Middle frontal gyrus (tissue), 1 donor: ENCODE measurements around the gene PGS1.

Source experiments
- DNase-seq: peaks from one replicate; pipeline ENCODE4 v3.0.0-alpha.2; 2015; ENCODE audit warnings: low spot score; ENCODE audit errors: extremely low spot score

Gene PGS1

DNA sequence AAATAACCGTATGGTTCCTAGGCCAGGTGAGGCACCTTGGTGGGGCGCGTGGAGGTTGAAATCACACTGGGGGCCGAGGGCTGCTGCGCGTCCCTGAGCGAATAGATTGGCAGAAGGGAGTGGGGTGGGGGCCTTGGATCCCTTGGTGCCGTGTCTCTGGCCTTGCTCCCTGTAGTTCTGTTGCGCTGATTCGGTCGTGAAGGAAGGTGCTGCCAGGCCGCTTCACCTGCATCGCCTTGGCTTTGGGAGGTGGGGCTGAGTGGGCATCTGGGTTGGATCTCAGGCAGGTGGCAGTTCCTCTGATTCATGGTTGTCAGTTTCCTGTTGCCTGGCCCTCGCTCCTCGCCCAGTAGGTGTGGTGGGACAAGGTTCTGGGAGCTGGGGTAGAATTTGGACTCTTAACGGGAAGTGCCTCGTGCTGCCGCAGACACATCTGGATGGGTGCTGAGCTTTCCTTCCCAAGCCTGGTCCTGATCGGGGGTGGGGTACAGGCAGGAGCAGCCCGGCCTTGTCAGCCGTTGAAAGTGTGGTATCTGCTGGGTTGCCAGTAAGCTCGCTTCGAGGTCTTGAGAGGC, 30.1 kb downstream of the PGS1 start:
- DNase-seq: no peak

- DNase-seq: no peak
Measured at GRCh38 chr17:78409191-78409928, 30.9 kb downstream of the PGS1 start.

DNA sequence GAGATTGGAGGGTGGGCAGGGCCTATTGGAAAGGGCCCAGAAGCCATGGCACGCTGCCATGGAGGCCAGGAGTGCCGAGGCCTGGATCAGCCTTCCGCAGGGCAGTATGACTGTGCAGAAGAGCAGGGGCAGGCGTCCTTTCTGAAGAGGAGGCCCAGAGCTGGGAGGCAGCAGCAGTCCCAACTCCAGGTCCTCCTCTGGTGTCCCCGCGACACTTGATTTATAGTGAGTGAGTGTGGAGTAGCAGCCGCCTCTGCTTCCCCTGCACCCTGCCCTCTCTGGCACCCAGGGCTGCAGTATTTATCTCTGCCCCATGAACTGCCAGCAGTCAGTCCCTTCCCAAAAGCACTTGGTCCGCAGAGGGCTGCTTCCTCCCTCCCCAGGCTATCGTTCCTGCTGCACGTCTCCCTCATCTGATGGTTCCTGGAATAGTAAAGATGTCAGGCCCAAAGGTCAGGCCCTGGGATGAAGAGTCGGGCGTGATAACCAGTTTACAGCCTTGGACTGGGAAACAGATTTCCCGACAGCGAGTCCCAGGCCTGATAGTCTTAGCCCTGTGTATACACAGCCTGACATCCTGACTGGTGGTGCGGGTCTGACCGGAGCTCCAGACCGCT, 32.9 kb downstream of the PGS1 start:
- no peak for DNase-seq

GRCh38 chr17:78412403-78412802, 34.0 kb downstream of the PGS1 start:
- no peak for DNase-seq

DNA sequence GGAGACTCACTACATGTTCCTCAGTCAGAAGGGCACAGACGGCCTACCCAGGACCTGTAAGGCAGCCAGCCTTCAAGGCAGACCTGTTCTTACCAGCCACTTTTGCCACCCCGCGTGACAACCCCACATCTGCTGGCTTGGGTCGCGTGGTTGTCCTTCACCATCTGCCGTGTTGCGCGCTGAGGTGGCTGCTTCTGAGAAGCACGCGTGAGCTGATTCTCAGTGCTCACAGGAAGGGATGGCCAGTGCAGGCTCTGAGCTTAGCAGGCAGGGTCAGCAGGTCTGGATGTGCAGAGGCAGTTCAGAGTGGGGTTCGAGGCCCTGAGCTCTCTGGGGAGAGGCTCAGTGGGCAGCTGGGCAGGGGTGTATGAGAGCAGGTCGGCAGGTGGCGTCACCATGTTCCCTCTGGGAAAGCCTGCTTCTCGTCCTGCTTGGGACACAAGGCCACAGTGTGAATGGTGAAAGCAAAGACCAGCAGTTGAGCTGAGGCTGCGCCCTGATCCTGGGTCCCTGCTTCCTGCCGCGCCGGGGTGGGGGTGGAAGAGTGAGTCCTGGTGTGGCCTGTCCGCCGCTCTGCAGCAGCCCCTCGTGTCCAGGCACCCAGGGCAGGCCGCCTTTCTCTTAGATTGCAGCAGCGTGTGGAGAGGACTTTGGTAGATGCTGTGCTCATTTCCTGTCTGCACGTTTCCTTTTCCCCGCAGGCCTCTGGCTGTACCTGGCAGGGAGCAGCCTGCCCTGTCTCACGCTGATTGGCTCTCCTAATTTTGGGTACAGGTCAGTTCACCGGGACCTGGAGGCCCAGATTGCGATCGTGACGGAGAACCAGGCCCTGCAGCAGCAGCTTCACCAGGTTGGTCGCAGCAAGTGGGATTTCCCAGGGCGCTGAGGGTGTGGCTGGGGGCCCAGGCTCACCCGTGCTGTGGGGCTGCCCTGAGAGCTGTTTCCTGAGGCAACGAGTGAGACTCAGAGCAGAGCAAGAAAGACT, 36.0 kb downstream of the PGS1 start:
- no peak for DNase-seq

DNA sequence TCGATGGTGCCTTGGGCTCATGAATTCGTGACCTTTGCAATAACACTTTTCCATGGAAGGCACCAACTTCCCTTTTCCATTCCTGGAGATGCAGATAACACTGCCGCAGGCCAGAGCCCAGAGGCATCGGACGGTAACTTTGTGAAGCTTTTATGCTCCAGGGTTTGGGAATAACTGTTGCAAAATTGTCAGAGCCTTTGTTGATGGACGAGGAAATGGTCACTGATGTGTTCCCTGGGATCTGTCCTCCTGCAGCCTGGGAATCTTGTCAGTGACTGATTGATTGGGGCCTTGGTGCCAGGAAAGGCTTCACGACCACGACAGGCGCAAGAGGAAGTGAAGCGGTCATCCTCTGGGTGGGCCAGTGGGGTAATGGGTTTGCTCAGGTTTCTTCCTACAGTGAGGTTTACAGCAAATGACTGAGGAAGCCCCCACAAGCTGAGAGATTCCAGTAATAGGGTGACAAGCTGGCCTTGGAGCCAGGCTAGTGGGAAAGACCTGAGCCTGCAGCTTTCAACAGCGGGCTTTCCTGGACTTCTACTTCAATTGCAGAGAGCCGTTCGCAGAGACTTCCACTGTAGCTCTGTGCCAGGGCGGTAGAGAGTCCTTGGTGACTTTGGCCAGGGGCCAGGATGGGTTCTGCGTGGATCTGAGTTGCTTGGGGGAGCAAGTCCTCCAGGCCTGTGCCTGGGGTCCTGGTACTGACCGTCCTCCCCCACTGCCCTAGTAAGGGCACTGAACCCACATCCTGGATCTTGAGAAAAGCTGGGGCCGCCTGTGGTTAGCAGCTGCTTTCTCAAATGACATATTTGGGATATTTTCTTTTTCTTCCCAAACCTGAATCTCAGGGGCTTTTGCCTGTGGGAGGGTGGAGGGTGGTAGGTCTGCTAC, 37.6 kb downstream of the PGS1 start:
- DNase-seq: no peak

GRCh38 chr17:78416791-78417530, 38.5 kb downstream of the PGS1 start:
- no peak for DNase-seq

GRCh38 chr17:78417531-78417909, 39.1 kb downstream of the PGS1 start:
- DNase-seq: no peak

- no peak for DNase-seq
Measured at GRCh38 chr17:78418326-78419026, 40.0 kb downstream of the PGS1 start.

GRCh38 chr17:78419970-78420815, 41.7 kb downstream of the PGS1 start:
- DNase-seq: no peak

GRCh38 chr17:78421084-78421533, 42.7 kb downstream of the PGS1 start:
- no peak for DNase-seq

DNA sequence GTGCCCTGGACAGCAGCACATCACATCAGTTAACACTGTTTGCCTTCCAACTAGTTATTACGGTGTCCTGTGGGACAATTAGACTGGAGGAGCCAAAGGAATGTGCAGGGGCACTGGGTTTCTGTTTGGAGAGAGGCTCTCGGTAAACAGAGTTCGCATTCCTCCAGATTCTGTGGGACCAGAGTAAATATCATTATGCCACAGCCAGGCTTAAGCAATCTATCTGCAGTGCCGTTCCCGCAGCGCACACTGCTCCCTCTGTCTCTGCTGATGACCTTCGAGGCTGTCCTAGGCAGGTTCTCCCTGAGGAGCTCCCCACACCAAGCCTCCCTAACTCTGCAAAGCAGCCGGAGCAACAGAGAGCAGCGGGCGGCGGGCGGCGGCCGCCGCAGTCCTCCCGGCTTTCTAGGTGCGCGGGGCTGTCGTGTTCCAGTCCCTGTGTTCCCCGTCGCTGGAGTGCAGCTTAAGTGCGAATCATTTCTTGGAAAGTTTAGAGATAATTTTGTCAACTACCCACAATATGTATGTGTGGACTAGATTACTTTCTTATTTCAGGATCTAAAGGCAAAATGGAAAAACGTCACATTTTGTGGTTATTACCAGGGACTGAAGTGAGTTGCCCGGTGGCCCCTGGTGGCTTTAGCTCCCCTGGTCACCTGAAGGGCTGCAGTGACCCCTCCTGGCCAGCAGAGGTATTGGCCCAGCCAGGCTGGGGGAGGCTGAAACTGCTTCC, 43.3 kb downstream of the PGS1 start:
- peak; percentile 20 for DNase-seq

- no peak for DNase-seq
Measured at GRCh38 chr17:78422267-78422605, 43.8 kb downstream of the PGS1 start.

- DNase-seq: no peak
Measured at GRCh38 chr17:78422872-78423588, 44.6 kb downstream of the PGS1 start.

DNA sequence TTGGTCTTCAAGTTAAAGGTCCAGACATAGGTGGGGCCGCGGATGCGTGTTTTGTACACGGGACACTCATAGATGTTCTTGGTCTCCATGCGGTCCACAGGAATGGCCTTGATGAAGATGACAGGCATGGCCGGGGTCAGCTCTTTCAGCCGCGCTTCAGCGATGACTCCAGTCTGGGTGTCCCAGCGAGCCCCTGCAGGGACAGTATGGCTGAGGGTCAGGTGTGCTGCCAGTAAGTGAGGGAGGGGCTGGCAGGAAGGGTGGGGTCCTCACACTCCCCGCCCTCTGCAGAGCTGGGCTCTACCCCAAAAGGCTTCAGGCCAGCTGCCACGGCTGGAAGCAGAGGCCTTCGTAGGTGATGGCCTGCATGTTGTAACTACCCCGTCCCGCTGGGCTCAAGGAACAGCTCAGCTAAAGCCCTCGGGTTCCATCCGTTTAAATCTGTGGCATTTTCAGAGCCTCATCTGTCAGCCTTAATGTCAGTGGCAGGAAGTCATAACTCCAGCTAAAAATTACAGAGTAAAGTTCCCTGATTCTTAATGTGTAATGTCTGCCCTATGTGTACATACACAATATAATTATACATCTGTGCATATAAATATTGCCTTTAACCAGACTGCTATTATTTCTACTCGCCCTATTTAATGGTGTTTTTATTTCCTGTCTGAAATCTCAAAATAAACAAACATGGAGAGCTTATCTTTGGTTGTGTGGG, 45.7 kb downstream of the PGS1 start:
- no peak for DNase-seq

DNA sequence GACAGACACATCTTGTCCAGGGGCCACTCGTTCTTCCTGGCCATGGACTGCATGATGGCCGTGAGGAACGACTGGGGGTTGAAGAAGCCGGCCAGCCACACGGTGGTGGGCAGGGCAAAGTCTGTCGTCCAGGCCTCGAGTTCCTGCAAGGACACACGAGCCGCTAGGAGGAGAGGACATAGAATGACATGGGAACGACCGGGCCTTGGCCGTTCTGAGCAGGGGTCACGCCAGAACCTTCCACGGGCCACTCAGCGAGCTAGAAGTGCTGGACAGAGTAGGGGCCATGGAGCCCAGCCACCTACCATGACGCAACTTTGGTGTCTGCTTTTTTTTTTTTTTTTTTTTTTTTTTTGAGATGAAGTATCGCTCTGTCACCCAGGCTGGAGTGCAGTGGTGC, 47.0 kb downstream of the PGS1 start:
- DNase-seq: no peak
